HFF-Myc (cell line): Measurements from ENCODE around the gene OR2A7.
"Not testable (repeated sequence)": the region's sequence is repeated elsewhere in the genome, so short reads cannot be mapped to it uniquely, and the experiment has no call there.

Experiments
- DNase-seq: peaks from one replicate; pipeline ENCODE4 v3.0.0-alpha.2; 2011; ENCODE audit warnings: low read depth; ENCODE audit errors: extremely low read depth
- H3K4me3 ChIP-seq: replicated peaks from 2 replicates; pipeline ENCODE4 v1.5.1; 2011; ENCODE audit warnings: low read depth, mild to moderate bottlenecking, control low read depth, low read length

OR2A7 gene

GRCh38 chr7:144264692-144265091 is at the start of gene OR2A7:
OR2A7 (minus strand) TSS chr7:144264792; CDS start chr7:144259628, 5,164 bp downstream.
- not testable (repeated sequence) for DNase-seq, H3K4me3 ChIP-seq

GRCh38 chr7:144311872-144312469 is 47.4 kb upstream of the OR2A7 start, which contains the start of gene OR2A1:
OR2A1 (plus strand) TSS chr7:144312419; CDS start chr7:144318125, 5,706 bp downstream.
- H3K4me3 ChIP-seq, DNase-seq: not testable (repeated sequence)

GRCh38 chr7:144311218-144311617 is 46.6 kb upstream of the OR2A7 start:
- not testable (repeated sequence) for H3K4me3 ChIP-seq, DNase-seq

GRCh38 chr7:144309702-144310101 is 45.1 kb upstream of the OR2A7 start:
- not testable (repeated sequence) for DNase-seq, H3K4me3 ChIP-seq

- not testable (repeated sequence) for DNase-seq, H3K4me3 ChIP-seq
Measured at GRCh38 chr7:144305156-144305555, 40.6 kb upstream of the OR2A7 start.

GRCh38 chr7:144303607-144304006 is 39.0 kb upstream of the OR2A7 start:
- DNase-seq, H3K4me3 ChIP-seq: not testable (repeated sequence)

- not testable (repeated sequence) for DNase-seq, H3K4me3 ChIP-seq
Measured at GRCh38 chr7:144302578-144303303, 38.1 kb upstream of the OR2A7 start.

GRCh38 chr7:144293794-144294499 is 29.4 kb upstream of the OR2A7 start:
- not testable (repeated sequence) for H3K4me3 ChIP-seq, DNase-seq

GRCh38 chr7:144292384-144293161 is 28.0 kb upstream of the OR2A7 start:
- H3K4me3 ChIP-seq, result not testable (repeated sequence)

GRCh38 chr7:144291607-144292006 is 27.0 kb upstream of the OR2A7 start:
- not testable (repeated sequence) for DNase-seq, H3K4me3 ChIP-seq

More at GRCh38 chr7:144292384-144293161, 28.0 kb upstream of the OR2A7 start:
- DNase-seq, result not testable (repeated sequence)

- not testable (repeated sequence) for H3K4me3 ChIP-seq, DNase-seq
Measured at GRCh38 chr7:144287171-144287784, 22.7 kb upstream of the OR2A7 start.

GRCh38 chr7:144283716-144284115 is 19.1 kb upstream of the OR2A7 start:
- not testable (repeated sequence) for H3K4me3 ChIP-seq, DNase-seq

GRCh38 chr7:144282490-144282889 is 17.9 kb upstream of the OR2A7 start:
- not testable (repeated sequence) for H3K4me3 ChIP-seq, DNase-seq

GRCh38 chr7:144281981-144282380 is 17.4 kb upstream of the OR2A7 start:
- not testable (repeated sequence) for H3K4me3 ChIP-seq, DNase-seq

GRCh38 chr7:144280010-144280409 is 15.4 kb upstream of the OR2A7 start:
- not testable (repeated sequence) for DNase-seq, H3K4me3 ChIP-seq

- DNase-seq, H3K4me3 ChIP-seq: not testable (repeated sequence)
Measured at GRCh38 chr7:144275281-144275680, 10.7 kb upstream of the OR2A7 start.

GRCh38 chr7:144269188-144269587 is 4.6 kb upstream of the OR2A7 start, which contains the start of gene CTAGE8:
CTAGE8 (minus strand) TSS chr7:144269288; CDS start chr7:144269250, 38 bp downstream.
- DNase-seq, H3K4me3 ChIP-seq: not testable (repeated sequence)

GRCh38 chr7:144262128-144262527 is 2.5 kb downstream of the OR2A7 start:
- DNase-seq, H3K4me3 ChIP-seq: not testable (repeated sequence)
